Type B pancreatic cell (in vitro differentiated cells): Measurements from ENCODE around the gene HTR4. TPM values are rescaled to one million over a fixed set of nuclear protein-coding genes. Genes with fewer than 3 reads are reported as not detected.

ENCODE experiments used
- DNase-seq: peaks from one replicate; pipeline ENCODE4 v3.0.0; 2021; ENCODE audit warnings: mixed read lengths; ENCODE audit not compliant: unreplicated experiment; ENCODE audit errors: extremely low spot score
- H3K27ac Mint-ChIP-seq: 2 replicates; pipeline ENCODE4 v1.8.0; 2021; ENCODE audit warnings: mild to moderate bottlenecking, mixed read lengths
- H3K27me3 Mint-ChIP-seq: 2 replicates; pipeline ENCODE4 v1.8.0; 2021; ENCODE audit warnings: mixed read lengths
- H3K36me3 Mint-ChIP-seq: 2 replicates; pipeline ENCODE4 v1.8.0; 2021; ENCODE audit warnings: mixed read lengths
- H3K4me1 Mint-ChIP-seq: one replicate; pipeline ENCODE4 v1.8.0; 2021; ENCODE audit warnings: mixed read lengths; ENCODE audit not compliant: unreplicated experiment
- H3K4me3 Mint-ChIP-seq: 2 replicates; pipeline ENCODE4 v1.8.0; 2021; ENCODE audit warnings: mild to moderate bottlenecking, mixed read lengths
- H3K9me3 Mint-ChIP-seq: 2 replicates; pipeline ENCODE4 v1.8.0; 2021; ENCODE audit warnings: mixed read lengths
- total RNA-seq: library from RNA; stranded (reverse); gene quantifications from 2 replicates; pipeline ENCODE4 v1.2.1, GENCODE V29; 2021; ENCODE audit warnings: low replicate concordance
- TF ChIP-seq, protein P1 (sequence below): fragments of 200-600 bp; sonication (generic); conservative IDR thresholded peaks from 2 replicates; pipeline ENCODE4 v1.5.0; 2021; ENCODE audit warnings: antibody characterized with exemption, mild to moderate bottlenecking

The HTR4 gene
- total RNA-seq, 1 donor from 2014 or later: 0.29 TPM

DNA sequence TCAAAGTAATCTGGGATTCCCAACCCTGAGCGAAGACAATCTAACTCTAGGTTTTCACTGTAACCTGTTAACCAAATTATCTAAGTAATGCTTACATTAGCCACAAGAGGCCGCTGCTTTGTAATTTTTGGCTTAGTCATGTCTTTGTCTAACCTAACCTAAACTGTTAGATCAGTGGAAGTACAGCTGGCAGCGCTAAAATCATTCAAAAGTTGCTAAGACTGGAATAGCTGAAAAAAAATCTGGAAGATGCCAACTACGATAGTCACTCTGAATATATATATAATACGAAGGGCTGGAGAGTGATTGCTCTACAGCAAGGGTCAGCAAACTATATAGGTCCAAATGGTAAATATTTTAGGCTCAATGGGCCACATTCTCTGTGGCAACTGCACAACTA lies 210.3 kb downstream of the HTR4 start:
- peak overlapping the region; percentile 30 for H3K27ac Mint-ChIP-seq
- H3K9me3 Mint-ChIP-seq: no peaks in the 10 kb centered on the region
- TF ChIP-seq, protein P1, sequence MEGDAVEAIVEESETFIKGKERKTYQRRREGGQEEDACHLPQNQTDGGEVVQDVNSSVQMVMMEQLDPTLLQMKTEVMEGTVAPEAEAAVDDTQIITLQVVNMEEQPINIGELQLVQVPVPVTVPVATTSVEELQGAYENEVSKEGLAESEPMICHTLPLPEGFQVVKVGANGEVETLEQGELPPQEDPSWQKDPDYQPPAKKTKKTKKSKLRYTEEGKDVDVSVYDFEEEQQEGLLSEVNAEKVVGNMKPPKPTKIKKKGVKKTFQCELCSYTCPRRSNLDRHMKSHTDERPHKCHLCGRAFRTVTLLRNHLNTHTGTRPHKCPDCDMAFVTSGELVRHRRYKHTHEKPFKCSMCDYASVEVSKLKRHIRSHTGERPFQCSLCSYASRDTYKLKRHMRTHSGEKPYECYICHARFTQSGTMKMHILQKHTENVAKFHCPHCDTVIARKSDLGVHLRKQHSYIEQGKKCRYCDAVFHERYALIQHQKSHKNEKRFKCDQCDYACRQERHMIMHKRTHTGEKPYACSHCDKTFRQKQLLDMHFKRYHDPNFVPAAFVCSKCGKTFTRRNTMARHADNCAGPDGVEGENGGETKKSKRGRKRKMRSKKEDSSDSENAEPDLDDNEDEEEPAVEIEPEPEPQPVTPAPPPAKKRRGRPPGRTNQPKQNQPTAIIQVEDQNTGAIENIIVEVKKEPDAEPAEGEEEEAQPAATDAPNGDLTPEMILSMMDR: peak; percentile 85
- DNase-seq: no peak
- H3K27me3 Mint-ChIP-seq: no peaks in the 10 kb centered on the region
- no peak overlapping the region for H3K4me3 Mint-ChIP-seq
- no peaks in the 10 kb centered on the region for H3K4me1 Mint-ChIP-seq
- H3K36me3 Mint-ChIP-seq: peaks cover 6% of the 10 kb centered on the region

DNA sequence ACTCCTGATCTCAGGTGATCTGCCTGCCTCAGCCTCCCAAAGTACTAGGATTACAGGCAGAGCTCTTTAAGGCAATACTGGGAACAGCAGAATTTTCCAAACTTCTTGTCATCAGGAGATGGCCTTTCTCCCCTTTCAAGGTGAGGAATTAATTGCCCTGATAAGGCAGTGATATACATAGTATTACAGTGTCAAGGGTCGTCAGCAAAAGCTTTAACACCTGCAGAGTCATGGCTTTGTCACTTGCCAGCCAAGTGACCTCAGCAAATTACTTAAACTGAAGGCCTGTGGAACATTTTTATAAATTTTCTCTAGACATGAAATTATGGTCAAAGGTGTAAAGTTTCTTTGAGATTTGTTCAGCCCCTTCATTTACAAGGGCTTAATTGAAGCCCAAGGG lies 211.1 kb downstream of the HTR4 start:
- no peaks in the 10 kb centered on the region for H3K9me3 Mint-ChIP-seq
- DNase-seq: no peak
- TF ChIP-seq, protein P1: no peak
- no peaks in the 10 kb centered on the region for H3K27me3 Mint-ChIP-seq
- peaks cover 6% of the 10 kb centered on the region for H3K36me3 Mint-ChIP-seq
- H3K4me3 Mint-ChIP-seq: no peak overlapping the region
- no peak overlapping the region for H3K27ac Mint-ChIP-seq
- H3K4me1 Mint-ChIP-seq: no peaks in the 10 kb centered on the region

DNA sequence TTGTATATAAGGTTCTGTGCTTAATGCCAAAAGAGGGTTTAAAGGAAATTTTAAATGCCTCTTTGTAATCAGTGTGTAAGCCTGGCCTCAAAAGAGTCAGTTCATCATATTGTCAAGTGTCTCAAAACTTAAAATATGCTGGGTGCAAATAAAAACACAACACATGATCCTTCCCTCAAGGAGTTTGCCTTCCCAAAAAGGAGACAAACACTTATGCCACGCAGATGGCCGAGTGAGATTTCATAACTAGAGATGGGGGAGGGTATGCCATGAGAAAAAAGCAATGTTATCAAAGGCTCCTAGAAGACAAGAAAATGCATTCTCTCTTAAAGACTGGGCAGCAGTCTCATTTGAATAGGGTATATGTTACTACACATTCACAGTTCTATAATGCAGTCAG lies 215.4 kb downstream of the HTR4 start:
- Mint-ChIP-seq H3K36me3 (peaks cover 12% of the 10 kb centered on the region), H3K9me3 (no peaks in the 10 kb centered on the region), H3K4me1 (no peaks in the 10 kb centered on the region), H3K27ac (no peak overlapping the region), H3K27me3 (no peaks in the 10 kb centered on the region), H3K4me3 (no peak overlapping the region)
- TF ChIP-seq, protein P1: no peak
- no peak for DNase-seq

DNA sequence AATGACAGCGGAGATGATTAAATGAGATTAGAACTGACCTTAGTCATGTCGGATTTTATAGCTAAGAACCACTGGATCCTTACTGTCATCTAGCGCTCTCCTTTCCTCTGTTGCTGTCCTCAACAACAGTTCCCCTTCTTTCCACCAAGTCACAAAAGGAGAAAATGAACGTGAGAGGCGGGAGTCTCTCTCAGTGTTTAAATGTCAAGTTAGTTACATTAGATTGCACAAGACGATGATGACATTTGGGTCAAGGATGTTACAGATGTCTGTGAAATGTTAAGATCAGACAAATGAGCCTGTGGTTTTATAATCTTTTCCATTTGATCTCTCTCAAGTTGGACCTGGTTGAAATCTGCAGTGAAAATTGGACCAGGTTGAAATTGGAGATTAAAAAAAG lies 217.1 kb downstream of the HTR4 start:
- TF ChIP-seq, protein P1: no peak
- H3K27ac Mint-ChIP-seq: no peak overlapping the region
- no peaks in the 10 kb centered on the region for H3K4me1 Mint-ChIP-seq
- H3K27me3 Mint-ChIP-seq: no peaks in the 10 kb centered on the region
- H3K9me3 Mint-ChIP-seq: no peaks in the 10 kb centered on the region
- DNase-seq: no peak
- H3K36me3 Mint-ChIP-seq: peaks cover 21% of the 10 kb centered on the region
- no peak overlapping the region for H3K4me3 Mint-ChIP-seq

DNA sequence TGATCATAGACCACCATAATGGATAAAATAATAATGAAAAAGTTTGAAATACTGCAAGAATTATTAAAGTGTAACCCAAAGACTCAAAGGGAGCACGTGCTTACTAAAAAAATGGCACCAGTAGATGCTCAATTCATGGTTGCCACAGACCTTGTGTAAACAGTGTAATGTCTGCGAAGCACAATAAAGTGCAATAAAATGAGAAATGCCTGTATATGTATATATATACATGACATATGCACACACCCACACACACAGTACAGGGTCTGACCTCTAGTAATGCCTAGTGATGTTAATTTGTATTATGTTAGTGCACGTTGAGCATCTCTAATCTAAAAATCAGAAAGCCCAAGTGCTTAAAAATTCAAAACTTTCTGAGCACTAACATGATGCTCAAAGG lies 218.3 kb downstream of the HTR4 start:
- Mint-ChIP-seq H3K36me3 (peaks cover 28% of the 10 kb centered on the region), H3K4me3 (no peak overlapping the region), H3K27ac (no peak overlapping the region), H3K27me3 (no peaks in the 10 kb centered on the region), H3K9me3 (no peaks in the 10 kb centered on the region), H3K4me1 (no peaks in the 10 kb centered on the region)
- TF ChIP-seq, protein P1: no peak
- DNase-seq: no peak

DNA sequence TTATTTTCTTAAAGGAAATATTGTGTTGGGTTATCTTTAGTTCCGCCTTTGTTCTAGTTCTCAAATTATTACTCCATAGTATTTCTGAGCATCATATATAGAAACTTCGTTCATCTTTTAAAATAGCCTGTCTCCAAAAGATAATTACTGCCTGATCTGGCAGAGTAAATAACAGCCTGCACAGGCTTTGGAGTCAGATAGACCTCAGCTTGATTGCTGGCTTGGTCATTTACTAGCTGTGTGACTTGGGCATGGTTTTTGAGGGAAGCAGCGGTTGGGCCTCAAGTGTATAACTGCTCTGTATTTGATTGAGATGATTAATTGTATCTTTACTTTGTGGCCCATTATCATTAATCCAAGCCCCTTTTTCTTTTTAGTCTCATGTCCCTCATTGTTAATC lies 220.5 kb downstream of the HTR4 start:
- Mint-ChIP-seq H3K9me3 (no peaks in the 10 kb centered on the region), H3K4me3 (no peak overlapping the region), H3K4me1 (no peaks in the 10 kb centered on the region), H3K27ac (no peak overlapping the region), H3K27me3 (no peaks in the 10 kb centered on the region), H3K36me3 (peaks cover 32% of the 10 kb centered on the region)
- TF ChIP-seq, protein P1: no peak
- no peak for DNase-seq
